IMR-90 (cell line): ENCODE measurements around the gene CREG1. TPM values are rescaled to one million over a fixed set of nuclear protein-coding genes. Genes with fewer than 3 reads are reported as not detected.
A peak's percentile ranks its signal among the peaks of the same experiment; 100 is the strongest.

ENCODE experiments used
- ATAC-seq: fragments of 200-7000 bp; cut with Tn5 transposase; 2 replicates; pipeline ENCODE4 v1.9.1; 2020; ENCODE audit warnings: low read depth, mild to moderate bottlenecking, moderate library complexity
- BruUV-seq: library from RNA; stranded (reverse); fragments of 400-500 nt; replicated peaks from 2 replicates; lab custom pipeline; 2021; lab: Mats Ljungman, UMichigan
- CTCF ChIA-PET: fragments of 300-600 bp; formaldehyde crosslinking; extraction: SDS; loops from one replicate; lab custom pipeline; 2021; ENCODE audit warnings: antibody characterized with exemption; lab: Yijun Ruan, JAX
- POLR2A ChIA-PET: fragments of 300-600 bp; sonication (Branson Sonifier 250); formaldehyde crosslinking; loops from one replicate; lab custom pipeline; 2022; ENCODE audit warnings: antibody characterized with exemption; ENCODE audit not compliant: unreplicated experiment; lab: Charles Lee
- DNase-seq: peaks from one replicate; pipeline ENCODE4 v3.0.0; 2013
- H2AFZ ChIP-seq: replicated peaks from 2 replicates; pipeline ENCODE3; 2013; ENCODE audit warnings: low read length, mild to moderate bottlenecking; ENCODE audit not compliant: poor library complexity
- H2AK5ac ChIP-seq: 2 replicates; pipeline ENCODE4 v1.6.1; 2013; ENCODE audit warnings: low read depth, low read length, inconsistent platforms
- H2AK9ac ChIP-seq: replicated peaks from 2 replicates; pipeline ENCODE3; 2013; ENCODE audit warnings: mild to moderate bottlenecking, low read depth, low read length, moderate library complexity; ENCODE audit not compliant: poor library complexity
- H2BK120ac ChIP-seq: 2 replicates; pipeline ENCODE4 v1.6.1; 2013; ENCODE audit warnings: low read depth, low read length, inconsistent platforms
- H2BK15ac ChIP-seq: 3 replicates; pipeline ENCODE4 v1.6.1; 2013; ENCODE audit warnings: low read depth, low read length, inconsistent platforms
- H2BK20ac ChIP-seq: 2 replicates; pipeline ENCODE4 v1.6.1; 2013; ENCODE audit warnings: low read depth, mild to moderate bottlenecking, inconsistent platforms, low read length, moderate library complexity
- H2BK5ac ChIP-seq: 2 replicates; pipeline ENCODE4 v1.6.1; 2013; ENCODE audit warnings: mild to moderate bottlenecking, low read depth, low read length, inconsistent platforms; ENCODE audit not compliant: poor library complexity, severe bottlenecking
- H3K14ac ChIP-seq: replicated peaks from 2 replicates; pipeline ENCODE4 v1.6.1; 2013; ENCODE audit warnings: low read depth, low read length, inconsistent platforms
- H3K18ac ChIP-seq: 2 replicates; pipeline ENCODE4 v1.6.1; 2013; ENCODE audit warnings: low read depth, low read length, control low read depth
- H3K23ac ChIP-seq: 2 replicates; pipeline ENCODE4 v1.6.1; 2013; ENCODE audit warnings: low read depth, low read length, inconsistent platforms
- H3K27ac ChIP-seq: 2 replicates; pipeline ENCODE4 v1.5.1; 2013; ENCODE audit warnings: mild to moderate bottlenecking, control low read depth, low read length; ENCODE audit not compliant: insufficient read depth
- H3K27me3 ChIP-seq: 2 replicates; pipeline ENCODE4 v1.6.1; 2013; ENCODE audit warnings: low read length; ENCODE audit not compliant: control insufficient read depth, insufficient read depth
- H3K36me3 ChIP-seq: 2 replicates; pipeline ENCODE4 v1.6.1; 2013; ENCODE audit warnings: low read length, mixed read lengths; ENCODE audit not compliant: control insufficient read depth, insufficient read depth
- H3K4ac ChIP-seq: 2 replicates; pipeline ENCODE4 v1.6.1; 2013; ENCODE audit warnings: low read depth, low read length, inconsistent platforms
- H3K4me1 ChIP-seq: 2 replicates; pipeline ENCODE4 v1.6.1; 2013; ENCODE audit warnings: low read length, mixed read lengths; ENCODE audit not compliant: control insufficient read depth, insufficient read depth
- H3K4me2 ChIP-seq: 2 replicates; pipeline ENCODE4 v1.6.1; 2013; ENCODE audit warnings: low read depth, mild to moderate bottlenecking, control low read depth, low read length, moderate library complexity
- H3K4me3 ChIP-seq: 2 replicates; pipeline ENCODE4 v1.5.1; 2013; ENCODE audit warnings: low read depth, mild to moderate bottlenecking, control low read depth, low read length, moderate library complexity; ENCODE audit not compliant: insufficient read depth
- H3K56ac ChIP-seq: 2 replicates; pipeline ENCODE4 v1.6.1; 2013; ENCODE audit warnings: low read length, inconsistent platforms; ENCODE audit not compliant: insufficient read depth; ENCODE audit errors: extremely low read depth
- H3K79me1 ChIP-seq, 2 experiments: 2 replicates each; pipeline ENCODE4 v1.6.1; 2013; ENCODE audit warnings: low read length in 2 of 2, inconsistent platforms in 1 of 2, low read depth in 1 of 2
- H3K9ac ChIP-seq: 2 replicates; pipeline ENCODE4 v1.6.1; 2013; ENCODE audit warnings: low read depth, low read length, control low read depth
- H3K9me1 ChIP-seq: 2 replicates; pipeline ENCODE4 v1.6.1; 2013; ENCODE audit warnings: low read length, inconsistent platforms; ENCODE audit not compliant: insufficient read depth
- H3K9me3 ChIP-seq: 2 replicates; pipeline ENCODE4 v1.6.1; 2013; ENCODE audit warnings: low read length; ENCODE audit not compliant: control insufficient read depth, insufficient read depth
- H4K20me1 ChIP-seq: 2 replicates; pipeline ENCODE4 v1.6.1; 2013; ENCODE audit warnings: low read length, inconsistent platforms; ENCODE audit not compliant: insufficient read depth
- H4K5ac ChIP-seq: 2 replicates; pipeline ENCODE4 v1.6.1; 2013; ENCODE audit warnings: mild to moderate bottlenecking, low read depth, low read length, control low read depth
- H4K8ac ChIP-seq, 2 experiments: 2 replicates each; pipeline ENCODE4 v1.6.1; 2013; ENCODE audit warnings: low read depth in 2 of 2, low read length in 2 of 2, control low read depth in 1 of 2, inconsistent platforms in 1 of 2
- H4K91ac ChIP-seq: 2 replicates; pipeline ENCODE4 v1.6.1; 2013; ENCODE audit warnings: low read depth, low read length, inconsistent platforms; ENCODE audit not compliant: insufficient read depth
- CEBPB ChIP-seq: IDR thresholded peaks from 2 replicates; pipeline ENCODE4 v1.6.1; 2012; ENCODE audit warnings: low read depth, low read length, improper control_type of control experiment
- CHD1 ChIP-seq: IDR thresholded peaks from 2 replicates; pipeline ENCODE4 v1.6.1; 2012; ENCODE audit warnings: low read depth, low read length, improper control_type of control experiment
- NFE2L2 ChIP-seq: fragments of 150-350 bp; IDR thresholded peaks from 2 replicates; pipeline ENCODE4 v1.6.1; 2016; ENCODE audit warnings: low read depth, mild to moderate bottlenecking, low read length
- POLR2A ChIP-seq: IDR thresholded peaks from 2 replicates; pipeline ENCODE4 v1.6.1; 2012; ENCODE audit warnings: mild to moderate bottlenecking, low read depth, low read length
- RAD21 ChIP-seq: IDR thresholded peaks from 2 replicates; pipeline ENCODE4 v1.6.1; 2012; ENCODE audit warnings: low read length, improper control_type of control experiment
- SMC3 ChIP-seq: fragments of 150-350 bp; IDR thresholded peaks from 2 replicates; pipeline ENCODE4 v1.6.1; 2016; ENCODE audit warnings: low read depth, mild to moderate bottlenecking, antibody characterized with exemption, low read length, moderate library complexity
- WGBS, 2 experiments: methylation state at CpG; one replicate each; pipeline versions ENCODE4 v1.1.5 to v1.1.7; 2013; ENCODE audit warnings: missing lambda C conversion rate in 2 of 2; ENCODE audit not compliant: insufficient read length in 1 of 2; ENCODE audit errors: extremely low coverage in 2 of 2; 5-methylcytosine and 5-hydroxymethylcytosine counted together
- dilution Hi-C: fragments of 300-500 bp; cut with HindIII; formaldehyde crosslinking; loops from one replicate; pipeline ENCODE4 v1.14.3; 2018; ENCODE audit warnings: low sequenced_read_pairs; ENCODE audit not compliant: unreplicated experiment
- in situ Hi-C: fragments of 300-500 bp; cut with MboI; formaldehyde crosslinking; loops from 3 replicates; pipeline ENCODE4 v1.14.3; 2019; ENCODE audit warnings: low sequenced_read_pairs, inconsistent platforms, mixed read lengths
- intact Hi-C: fragments of 100-400 bp; cut with micrococcal nuclease; formaldehyde crosslinking; loops from 2 replicates; pipeline ENCODE4 v1.10.0; 2022
- polyA plus RNA-seq, 3 experiments: library from polyadenylated mRNA; depleted of rRNA; stranded (reverse); fragments of >200 nt; gene quantifications; 2 replicates each; pipeline ENCODE4 v1.2.3, GENCODE V29; 2012; ENCODE audit warnings: low replicate concordance in 1 of 3
- total RNA-seq: library from RNA; depleted of rRNA; stranded (reverse); fragments of >200 nt; gene quantifications from 2 replicates; pipeline ENCODE4 v1.2.3, GENCODE V29; 2012
- TF ChIP-seq, protein P1 (sequence below): conservative IDR thresholded peaks from 2 replicates; pipeline ENCODE4 v1.5.1; 2012; ENCODE audit warnings: mild to moderate bottlenecking, low read depth, low read length, improper control_type of control experiment

Gene CREG1
- total and polyA plus RNA-seq, 2 of the 4 experiments (the other 2 are of a cell fraction) = 2.9 to 6.4 TPM

DNA sequence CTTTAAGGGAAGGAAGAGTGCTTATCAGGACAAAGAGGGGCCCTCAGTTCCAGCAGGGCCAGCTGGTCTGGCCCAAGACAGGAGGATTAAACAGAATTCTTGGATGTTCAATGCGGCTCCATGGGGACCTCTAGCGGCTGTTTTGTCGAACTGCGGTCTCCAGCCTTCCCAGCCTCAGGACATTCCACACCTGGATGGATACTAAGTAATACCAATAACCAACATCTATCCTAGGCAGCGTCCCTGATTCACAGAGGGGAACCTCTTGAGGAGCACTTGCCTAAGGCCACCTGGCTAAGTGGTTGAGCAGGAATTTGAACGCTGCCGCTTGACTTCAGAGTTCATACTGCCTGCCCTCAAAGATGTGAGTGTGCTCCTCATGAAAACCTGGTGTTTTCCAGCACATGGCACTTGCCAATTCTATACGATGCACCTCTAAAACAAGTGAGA is 19.7 kb downstream of the CREG1 start:
- Histone ChIP-seq H3K23ac (no peak overlapping the region), H3K79me1 (no peaks in the 10 kb centered on the region), H2BK5ac (no peak overlapping the region), H2AK5ac (no peak overlapping the region), H2AFZ (peak overlapping the region; percentile 56), H2BK20ac (no peak overlapping the region), H4K5ac (no peak overlapping the region), H3K27me3 (peaks cover 20% of the 10 kb centered on the region), H4K91ac (no peak overlapping the region), H3K4ac (no peak overlapping the region), H3K4me3 (no peak overlapping the region), H3K9me3 (no peaks in the 10 kb centered on the region), H3K56ac (no peak overlapping the region), H2BK15ac (no peak overlapping the region), H3K27ac (no peak overlapping the region), H2AK9ac (no peak overlapping the region), H4K8ac (no peak overlapping the region), H3K9ac (no peak overlapping the region), H3K18ac (no peak overlapping the region), H3K4me1 (peaks cover 2% of the 10 kb centered on the region; the same call in 1 of the 2 replicates), H3K4me2 (no peak overlapping the region), H2BK120ac (no peak overlapping the region), H3K14ac (no peak overlapping the region), H3K9me1 (no peaks in the 10 kb centered on the region), H3K36me3 (no peaks in the 10 kb centered on the region), H4K20me1 (no peaks in the 10 kb centered on the region)
- in situ Hi-C loops = loop anchor here (10.0 kb wide), 2 partner anchors 269 to 469 kb away; no protein-coding TSS in a partner anchor
- dilution Hi-C loops = no loop called here
- intact Hi-C loops = loop anchor here (1.0 to 10.0 kb wide), 5 partner anchors 91 to 629 kb away; no protein-coding TSS in a partner anchor
- ATAC-seq (peak; percentile 98), DNase-seq (peak; percentile 50)
- TF ChIP-seq POLR2A = no peak
- TF ChIP-seq CEBPB = no peak
- TF ChIP-seq CHD1 = no peak
- TF ChIP-seq RAD21 = peak; percentile 80
- TF ChIP-seq SMC3 = peak; percentile 61
- no peak for TF ChIP-seq NFE2L2
- TF ChIP-seq, protein P1, sequence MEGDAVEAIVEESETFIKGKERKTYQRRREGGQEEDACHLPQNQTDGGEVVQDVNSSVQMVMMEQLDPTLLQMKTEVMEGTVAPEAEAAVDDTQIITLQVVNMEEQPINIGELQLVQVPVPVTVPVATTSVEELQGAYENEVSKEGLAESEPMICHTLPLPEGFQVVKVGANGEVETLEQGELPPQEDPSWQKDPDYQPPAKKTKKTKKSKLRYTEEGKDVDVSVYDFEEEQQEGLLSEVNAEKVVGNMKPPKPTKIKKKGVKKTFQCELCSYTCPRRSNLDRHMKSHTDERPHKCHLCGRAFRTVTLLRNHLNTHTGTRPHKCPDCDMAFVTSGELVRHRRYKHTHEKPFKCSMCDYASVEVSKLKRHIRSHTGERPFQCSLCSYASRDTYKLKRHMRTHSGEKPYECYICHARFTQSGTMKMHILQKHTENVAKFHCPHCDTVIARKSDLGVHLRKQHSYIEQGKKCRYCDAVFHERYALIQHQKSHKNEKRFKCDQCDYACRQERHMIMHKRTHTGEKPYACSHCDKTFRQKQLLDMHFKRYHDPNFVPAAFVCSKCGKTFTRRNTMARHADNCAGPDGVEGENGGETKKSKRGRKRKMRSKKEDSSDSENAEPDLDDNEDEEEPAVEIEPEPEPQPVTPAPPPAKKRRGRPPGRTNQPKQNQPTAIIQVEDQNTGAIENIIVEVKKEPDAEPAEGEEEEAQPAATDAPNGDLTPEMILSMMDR = peak; percentile 85
- no TSS peak for BruUV-seq
- POLR2A ChIA-PET = no interaction called here
- WGBS, 2 experiments = no CpG with 5 or more reads among the region's 8 CpGs
- CTCF ChIA-PET = interaction anchor here (0.6 to 2.2 kb wide), 6 partner anchors 17 to 728 kb away, joined by 3 to 5 read pairs (median 3); no protein-coding TSS in a partner anchor
